ENCODE data around the gene SPATA46. TPM values are rescaled to one million over a fixed set of nuclear protein-coding genes. Genes with fewer than 3 reads are reported as not detected.

The SPATA46 gene
- total RNA-seq, 1 experiment from 2014 or later, result not detected

GRCh38 chr1:162381941-162382750 is 5.5 kb upstream of the SPATA46 start:
- H3K9ac ChIP-seq (ENCODE audit: low read length), result peak overlapping the region; percentile 32
- no peaks in the 10 kb centered on the region for H3K9me2 ChIP-seq (ENCODE audit: insufficient read depth)
- no peak for DNase-seq (ENCODE audit: low read depth, low spot score)
- BruUV-seq (replicated peaks), result no TSS peak
- peak overlapping the region; percentile 74 for H3K4me2 ChIP-seq (ENCODE audit: low read length)
- ChIA-PET RAD21 (ENCODE audit: low non-redundant PET in 1 of 2, low total read pairs in 2 of 2, uncharacterized antibody in 2 of 2, unreplicated experiment in 2 of 2) (interaction anchor here (1.0 to 1.2 kb wide), 3 partner anchors 24 to 27 kb away, joined by 3 to 4 read pairs (median 3); no protein-coding TSS in a partner anchor), CTCF (interaction anchor here (1.5 kb wide), 1 partner anchor 26 kb away, joined by 3 read pairs; no protein-coding TSS in a partner anchor), POLR2A (no interaction called here)
- H3K27me3 ChIP-seq (ENCODE audit: insufficient read depth, low read length), result no peaks in the 10 kb centered on the region
- intact Hi-C loops (cut with micrococcal nuclease), result no loop called here
- no peaks in the 10 kb centered on the region for H3K9me3 ChIP-seq (ENCODE audit: control insufficient read depth in 1 of 2, insufficient read depth in 1 of 2, low read depth in 1 of 2, low read length in 2 of 2)
- no peaks in the 10 kb centered on the region for H3K79me2 ChIP-seq (ENCODE audit: insufficient read depth, low read length)
- no peaks in the 10 kb centered on the region for H4K20me1 ChIP-seq (ENCODE audit: insufficient read depth)
- H3K4me1 ChIP-seq (ENCODE audit: control insufficient read depth in 1 of 2, insufficient read depth in 2 of 2, low read length in 2 of 2), result peaks cover 23 to 30% of the 10 kb centered on the region in 2 experiments
- ATAC-seq, result peak; percentile 30
- H3K36me3 ChIP-seq (ENCODE audit: control insufficient read depth in 1 of 2, insufficient read depth in 2 of 2, low read length in 2 of 2), result no peaks in the 10 kb centered on the region
- TF ChIP-seq SRF (IDR thresholded peaks at IDR 0.05; ENCODE audit: low read depth), result no peak
- no peak for TF ChIP-seq SP1 (IDR thresholded peaks at IDR 0.05; ENCODE audit: low read depth)
- no peak for TF ChIP-seq ELF1 (IDR thresholded peaks at IDR 0.05; ENCODE audit: borderline replicate concordance, low read depth)
- TF ChIP-seq POLR2AphosphoS5 (IDR thresholded peaks at IDR 0.05; ENCODE audit: low read depth, low read length), result no peak
- no peak for TF ChIP-seq CEBPB (IDR thresholded peaks at IDR 0.05; ENCODE audit: low read depth)
- TF ChIP-seq EZH2 (IDR thresholded peaks at IDR 0.05), result no peak
- TF ChIP-seq, protein P1, sequence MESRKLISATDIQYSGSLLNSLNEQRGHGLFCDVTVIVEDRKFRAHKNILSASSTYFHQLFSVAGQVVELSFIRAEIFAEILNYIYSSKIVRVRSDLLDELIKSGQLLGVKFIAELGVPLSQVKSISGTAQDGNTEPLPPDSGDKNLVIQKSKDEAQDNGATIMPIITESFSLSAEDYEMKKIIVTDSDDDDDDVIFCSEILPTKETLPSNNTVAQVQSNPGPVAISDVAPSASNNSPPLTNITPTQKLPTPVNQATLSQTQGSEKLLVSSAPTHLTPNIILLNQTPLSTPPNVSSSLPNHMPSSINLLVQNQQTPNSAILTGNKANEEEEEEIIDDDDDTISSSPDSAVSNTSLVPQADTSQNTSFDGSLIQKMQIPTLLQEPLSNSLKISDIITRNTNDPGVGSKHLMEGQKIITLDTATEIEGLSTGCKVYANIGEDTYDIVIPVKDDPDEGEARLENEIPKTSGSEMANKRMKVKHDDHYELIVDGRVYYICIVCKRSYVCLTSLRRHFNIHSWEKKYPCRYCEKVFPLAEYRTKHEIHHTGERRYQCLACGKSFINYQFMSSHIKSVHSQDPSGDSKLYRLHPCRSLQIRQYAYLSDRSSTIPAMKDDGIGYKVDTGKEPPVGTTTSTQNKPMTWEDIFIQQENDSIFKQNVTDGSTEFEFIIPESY (IDR thresholded peaks at IDR 0.05; ENCODE audit: extremely low read depth, insufficient replicate concordance, low read length), result no peak
- no peak for TF ChIP-seq ATF3 (IDR thresholded peaks at IDR 0.05)
- no peak for TF ChIP-seq ZNF274 (IDR thresholded peaks at IDR 0.05; ENCODE audit: low read depth, low read length)
- no peak for TF ChIP-seq JUND (IDR thresholded peaks at IDR 0.05)
- no peak for TF ChIP-seq TCF7L2 (IDR thresholded peaks at IDR 0.05; ENCODE audit: borderline replicate concordance, extremely low read depth, insufficient read depth, insufficient read length)
- TF ChIP-seq CBX3 (IDR thresholded peaks at IDR 0.05; ENCODE audit: low read depth), result no peak
- TF ChIP-seq EZH2phosphoT487 (IDR thresholded peaks at IDR 0.05; ENCODE audit: borderline replicate concordance), result no peak
- no peak for TF ChIP-seq RAD21 (IDR thresholded peaks at IDR 0.05; ENCODE audit: low read depth)
- peak overlapping the region in 1 of 2 experiments; percentile 32; a peak in 2 of 4 replicates for H3K4me3 ChIP-seq (replicated peaks in 1 of 2; ENCODE audit: low read depth in 1 of 2, low read length in 2 of 2)
- H3K27ac ChIP-seq (ENCODE audit: low read depth, low read length), result peak overlapping the region; percentile 69
- no peak overlapping the region for H2AFZ ChIP-seq (ENCODE audit: low read depth, low read length, poor library complexity, severe bottlenecking)

Measured in HCT116 (cell line).